Breast epithelium (tissue), 4 donors: ENCODE results near the gene TSFM. TPM values are rescaled to one million over a fixed set of nuclear protein-coding genes. Genes with fewer than 3 reads are reported as not detected.
"Not testable (repeated sequence)": the region's sequence is repeated elsewhere in the genome, so short reads cannot be mapped to it uniquely, and the experiment has no call there.

Experiments used
- DNase-seq, 2 donors: peaks; one replicate each; pipeline ENCODE4 v3.0.0-alpha.2; 2019; ENCODE audit warnings: low spot score in 2 of 2
- H3K27ac ChIP-seq, 2 donors: fragments of 200-600 bp; sonication (generic) in 1 of 2; one replicate each; pipeline ENCODE4 v1.5.1; 2016 to 2019; ENCODE audit warnings: mild to moderate bottlenecking in 1 of 2
- H3K27me3 ChIP-seq, 2 donors: fragments of 200-600 bp; sonication (generic) in 1 of 2; one replicate each; pipeline versions ENCODE4 v1.5.1 to v1.6.0; 2017 to 2019; ENCODE audit warnings: control low read depth in 1 of 2, mild to moderate bottlenecking in 1 of 2
- H3K36me3 ChIP-seq: fragments of 200-600 bp; one replicate; pipeline ENCODE4 v1.5.1; 2019
- H3K4me1 ChIP-seq, 2 donors: fragments of 200-600 bp; sonication (generic); one replicate each; pipeline ENCODE4 v1.5.1; 2016 to 2019; ENCODE audit warnings: control low read depth in 1 of 2
- H3K4me3 ChIP-seq, 3 donors: fragments of 200-600 bp; sonication (generic); 1 replicate in 2 of 3; 2 replicates in 1 of 3; pipeline ENCODE4 v1.5.1; 2016 to 2019; ENCODE audit warnings: mild to moderate bottlenecking in 3 of 3, moderate library complexity in 2 of 3
- H3K9me3 ChIP-seq, 2 donors: fragments of 200-600 bp; sonication (generic) in 1 of 2; one replicate each; pipeline ENCODE4 v1.5.1; 2016 to 2019; ENCODE audit warnings: control low read depth in 1 of 2
- POLR2A ChIP-seq: fragments of 450-650 bp; IDR thresholded peaks from one replicate; pipeline ENCODE4 v1.6.1; 2016; ENCODE audit warnings: antibody characterized with exemption, mild to moderate bottlenecking, moderate library complexity
- POLR2AphosphoS5 ChIP-seq, 3 donors: sonication (generic); formaldehyde crosslinking; IDR thresholded peaks; one replicate each; pipeline ENCODE4 v1.6.1; 2017; ENCODE audit warnings: antibody characterized with exemption in 3 of 3
- intact Hi-C: fragments of 100-400 bp; cut with DNase I; formaldehyde crosslinking; loops from one replicate; pipeline ENCODE4 v1.15.1; 2023; ENCODE audit warnings: low total_unique reads
- total RNA-seq, 3 donors: library from RNA; depleted of rRNA; stranded (reverse); fragments of >200 nt; gene quantifications; one replicate each; pipeline ENCODE4 v1.1.0, GENCODE V29; 2016
- TF ChIP-seq, protein P1 (sequence below), 3 donors: fragments of 450-650 bp; IDR thresholded peaks; one replicate each; pipeline ENCODE4 v1.5.1; 2016 to 2017; ENCODE audit warnings: antibody characterized with exemption in 3 of 3, mild to moderate bottlenecking in 3 of 3, moderate library complexity in 3 of 3

TSFM gene
- total RNA-seq, 3 donors from 2014 or later = 17.9 to 30.8 (median 27.2) TPM

DNA sequence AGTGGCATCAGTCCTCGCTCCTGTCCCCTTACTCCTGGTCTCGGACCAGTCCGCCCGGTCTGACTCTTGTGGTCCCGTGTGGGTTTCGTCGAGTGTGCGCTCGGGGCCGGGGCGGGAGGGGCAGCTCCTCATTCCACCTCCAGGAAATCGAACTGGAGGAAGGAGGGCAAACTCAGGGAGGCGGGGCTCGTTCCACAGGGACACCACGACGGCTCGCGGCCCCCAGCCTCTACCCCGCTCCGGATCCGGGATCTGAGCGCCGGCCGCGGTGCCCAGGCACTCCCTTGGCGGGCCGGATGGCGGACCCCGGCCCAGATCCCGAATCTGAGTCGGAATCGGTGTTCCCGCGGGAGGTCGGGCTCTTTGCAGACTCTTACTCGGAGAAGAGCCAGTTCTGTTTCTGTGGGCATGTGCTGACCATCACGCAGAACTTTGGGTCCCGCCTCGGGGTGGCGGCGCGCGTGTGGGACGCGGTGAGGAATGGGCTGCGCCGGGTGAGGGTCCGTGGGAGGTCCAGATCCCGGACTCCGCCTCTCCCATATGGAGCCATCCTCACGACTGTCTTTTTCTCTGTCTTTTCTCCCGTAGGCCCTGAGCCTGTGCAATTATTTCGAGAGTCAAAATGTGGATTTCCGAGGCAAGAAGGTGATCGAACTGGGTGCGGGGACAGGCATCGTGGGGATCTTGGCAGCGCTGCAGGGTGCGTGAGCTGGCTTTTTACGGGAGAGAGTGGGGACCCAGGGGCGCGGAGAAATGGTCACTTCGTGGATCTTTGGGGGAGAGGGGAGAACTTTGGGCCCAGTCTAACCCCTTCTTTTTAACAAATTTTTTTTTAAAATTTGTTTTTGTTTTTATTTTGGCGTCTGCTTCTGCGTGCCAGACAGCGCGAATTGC, 9.9 kb upstream of the TSFM start, which contains the start of gene EEF1AKMT3:
Gene EEF1AKMT3 (plus strand): TSS at position 186 of the 894 bp plus-strand sequence. CDS start 111 bp downstream, at position 297.
- TF ChIP-seq POLR2A (no peak), POLR2AphosphoS5 (IDR thresholded peaks at IDR 0.05) (no peak)
- TF ChIP-seq, protein P1, sequence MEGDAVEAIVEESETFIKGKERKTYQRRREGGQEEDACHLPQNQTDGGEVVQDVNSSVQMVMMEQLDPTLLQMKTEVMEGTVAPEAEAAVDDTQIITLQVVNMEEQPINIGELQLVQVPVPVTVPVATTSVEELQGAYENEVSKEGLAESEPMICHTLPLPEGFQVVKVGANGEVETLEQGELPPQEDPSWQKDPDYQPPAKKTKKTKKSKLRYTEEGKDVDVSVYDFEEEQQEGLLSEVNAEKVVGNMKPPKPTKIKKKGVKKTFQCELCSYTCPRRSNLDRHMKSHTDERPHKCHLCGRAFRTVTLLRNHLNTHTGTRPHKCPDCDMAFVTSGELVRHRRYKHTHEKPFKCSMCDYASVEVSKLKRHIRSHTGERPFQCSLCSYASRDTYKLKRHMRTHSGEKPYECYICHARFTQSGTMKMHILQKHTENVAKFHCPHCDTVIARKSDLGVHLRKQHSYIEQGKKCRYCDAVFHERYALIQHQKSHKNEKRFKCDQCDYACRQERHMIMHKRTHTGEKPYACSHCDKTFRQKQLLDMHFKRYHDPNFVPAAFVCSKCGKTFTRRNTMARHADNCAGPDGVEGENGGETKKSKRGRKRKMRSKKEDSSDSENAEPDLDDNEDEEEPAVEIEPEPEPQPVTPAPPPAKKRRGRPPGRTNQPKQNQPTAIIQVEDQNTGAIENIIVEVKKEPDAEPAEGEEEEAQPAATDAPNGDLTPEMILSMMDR (IDR thresholded peaks at IDR 0.05) = peak in 2 of 3 donors; percentile 6 to 13
- intact Hi-C loops = no loop called here

DNA sequence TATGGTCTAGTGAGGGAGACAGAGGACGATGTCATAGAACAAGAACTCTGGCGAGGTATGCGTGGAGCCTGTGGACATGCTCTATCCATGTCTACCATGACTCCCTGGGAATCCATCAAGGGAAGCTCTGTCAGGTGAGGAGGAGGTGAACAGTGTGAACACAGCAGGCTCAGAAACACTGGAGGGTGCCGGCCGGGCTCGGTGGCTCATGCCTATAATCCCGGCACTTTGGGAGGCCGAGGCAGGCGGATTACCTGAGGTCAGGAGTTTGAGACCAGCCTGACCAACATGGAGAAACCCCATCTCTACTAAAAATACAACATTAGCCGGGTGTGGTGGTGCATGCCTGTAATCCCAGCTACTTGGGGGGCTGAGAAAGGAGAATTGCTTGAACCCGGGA, 8.0 kb upstream of the TSFM start:
- H3K4me1 ChIP-seq, H3K9me3 ChIP-seq, intact Hi-C loops, H3K4me3 ChIP-seq, DNase-seq, H3K36me3 ChIP-seq, H3K27ac ChIP-seq, H3K27me3 ChIP-seq: not testable (repeated sequence)

More for the DNA sequence above, 9.9 kb upstream of the TSFM start, which contains the start of gene EEF1AKMT3:
- DNase-seq = peak; percentile 62 to 71
- Histone ChIP-seq H3K27me3 (no peaks in the 10 kb centered on the region), H3K4me1 (peaks cover 0 to 4% of the 10 kb centered on the region in 2 donors), H3K27ac (peak within 1 kb of the TSS; percentile 94 to 96), H3K36me3 (no peaks in the 10 kb centered on the region), H3K9me3 (no peaks in the 10 kb centered on the region), H3K4me3 (peak within 1 kb of the TSS; percentile 71 to 88 (median 85))

DNA sequence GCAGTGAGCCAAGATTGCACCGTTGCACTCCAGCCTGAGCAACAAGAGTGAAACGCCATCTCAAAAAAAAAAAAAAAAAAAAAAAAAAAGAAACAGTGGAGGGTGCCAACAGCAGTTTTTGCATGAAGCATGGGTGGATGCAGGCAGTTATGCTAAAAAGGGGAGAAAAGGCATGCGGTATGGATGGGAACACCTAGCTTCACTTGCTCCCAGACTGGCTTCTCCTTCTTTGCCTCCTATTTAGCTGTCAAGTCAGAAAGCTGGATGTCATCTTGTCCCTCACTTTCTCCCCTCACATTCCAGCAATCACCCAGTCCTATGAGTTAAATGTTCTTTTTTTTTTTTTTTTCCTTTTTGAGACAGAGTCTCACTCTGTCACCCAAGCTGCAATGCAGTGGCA, 7.5 kb upstream of the TSFM start:
- H3K27ac ChIP-seq = no peak overlapping the region
- no peak overlapping the region for H3K4me3 ChIP-seq
- H3K36me3 ChIP-seq = no peaks in the 10 kb centered on the region
- H3K9me3 ChIP-seq = no peaks in the 10 kb centered on the region
- no peak for TF ChIP-seq POLR2AphosphoS5 (IDR thresholded peaks at IDR 0.05)
- TF ChIP-seq, protein P1 (IDR thresholded peaks at IDR 0.05) = no peak
- no peaks in the 10 kb centered on the region for H3K27me3 ChIP-seq
- DNase-seq = no peak
- peaks cover 0 to 4% of the 10 kb centered on the region in 2 donors for H3K4me1 ChIP-seq
- intact Hi-C loops = no loop called here

DNA sequence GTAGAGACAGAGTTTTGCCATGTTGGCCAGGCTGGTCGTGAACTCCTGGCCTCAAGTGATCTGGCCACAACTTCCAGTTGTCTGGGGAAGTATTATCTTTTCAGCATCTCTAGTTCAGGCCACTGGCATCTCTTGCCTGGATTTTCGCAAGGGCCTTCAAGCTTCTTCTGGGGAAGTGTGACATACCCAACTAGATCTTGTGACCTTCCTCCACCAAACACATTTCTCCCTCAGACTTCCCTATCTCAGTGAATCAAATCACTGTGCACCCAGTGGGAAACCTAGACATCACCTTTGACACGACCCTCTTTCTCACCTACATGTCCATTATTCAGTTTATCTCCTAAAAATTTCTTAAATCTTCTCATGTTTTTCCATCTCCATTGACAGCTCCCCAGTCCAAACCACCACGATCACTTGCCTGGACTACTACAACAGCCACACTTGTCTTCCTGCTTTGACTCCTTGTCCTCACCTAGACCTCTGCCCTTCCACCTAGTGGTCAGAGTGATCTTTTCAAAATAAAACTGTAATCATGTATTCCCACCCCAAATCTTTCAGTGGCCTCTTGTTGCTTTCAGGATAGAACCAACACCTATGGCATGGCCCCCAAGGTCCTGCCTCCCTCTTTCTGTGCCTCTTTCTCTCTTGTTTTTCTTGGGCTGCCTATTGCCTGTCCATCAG, 6.9 kb upstream of the TSFM start:
- TF ChIP-seq POLR2AphosphoS5 (IDR thresholded peaks at IDR 0.05) (no peak), POLR2A (no peak)
- TF ChIP-seq, protein P1 (IDR thresholded peaks at IDR 0.05) = no peak
- no peak overlapping the region for H3K4me3 ChIP-seq
- H3K27ac ChIP-seq = no peak overlapping the region
- no peaks in the 10 kb centered on the region for H3K9me3 ChIP-seq
- H3K36me3 ChIP-seq = no peaks in the 10 kb centered on the region
- intact Hi-C loops = no loop called here
- no peak for DNase-seq
- no peaks in the 10 kb centered on the region for H3K27me3 ChIP-seq
- peaks cover 0 to 4% of the 10 kb centered on the region in 2 donors for H3K4me1 ChIP-seq

DNA sequence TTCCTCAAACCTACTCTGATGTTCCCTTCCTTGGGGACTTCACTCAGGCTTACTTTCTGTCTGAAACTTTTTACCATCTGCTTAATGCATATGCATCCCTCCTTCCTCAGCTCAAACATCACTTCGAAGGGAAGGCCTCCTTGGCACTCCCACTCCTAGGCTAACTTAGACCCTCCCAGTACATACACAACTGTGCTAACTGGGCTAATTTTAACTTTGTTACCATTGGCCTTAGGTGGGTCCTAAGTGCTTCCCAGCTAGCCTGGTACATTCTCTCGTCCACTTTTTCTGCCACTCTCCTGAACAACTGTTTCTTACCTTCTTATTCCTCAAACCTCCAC, 6.4 kb upstream of the TSFM start:
- intact Hi-C loops = no loop called here

More for the DNA sequence above, 6.4 kb upstream of the TSFM start:
- Histone ChIP-seq H3K36me3 (no peaks in the 10 kb centered on the region), H3K9me3 (no peaks in the 10 kb centered on the region), H3K4me3 (no peak overlapping the region), H3K4me1 (peaks cover 0 to 3% of the 10 kb centered on the region in 2 donors), H3K27me3 (no peaks in the 10 kb centered on the region), H3K27ac (no peak overlapping the region)
- no peak for DNase-seq
- TF ChIP-seq, protein P1 (IDR thresholded peaks at IDR 0.05) = no peak
- TF ChIP-seq POLR2AphosphoS5 (IDR thresholded peaks at IDR 0.05) (no peak), POLR2A (no peak)
